CD4-positive, alpha-beta T cell treated with Interleukin-17A for 1 hour (primary cell): ENCODE results near the gene SLC39A7.
A peak's percentile ranks its signal among the peaks of the same experiment; 100 is the strongest.

ENCODE experiments used
- DNase-seq: peaks from one replicate; pipeline ENCODE4 v3.0.0-alpha.2; 2020

Gene SLC39A7

DNA sequence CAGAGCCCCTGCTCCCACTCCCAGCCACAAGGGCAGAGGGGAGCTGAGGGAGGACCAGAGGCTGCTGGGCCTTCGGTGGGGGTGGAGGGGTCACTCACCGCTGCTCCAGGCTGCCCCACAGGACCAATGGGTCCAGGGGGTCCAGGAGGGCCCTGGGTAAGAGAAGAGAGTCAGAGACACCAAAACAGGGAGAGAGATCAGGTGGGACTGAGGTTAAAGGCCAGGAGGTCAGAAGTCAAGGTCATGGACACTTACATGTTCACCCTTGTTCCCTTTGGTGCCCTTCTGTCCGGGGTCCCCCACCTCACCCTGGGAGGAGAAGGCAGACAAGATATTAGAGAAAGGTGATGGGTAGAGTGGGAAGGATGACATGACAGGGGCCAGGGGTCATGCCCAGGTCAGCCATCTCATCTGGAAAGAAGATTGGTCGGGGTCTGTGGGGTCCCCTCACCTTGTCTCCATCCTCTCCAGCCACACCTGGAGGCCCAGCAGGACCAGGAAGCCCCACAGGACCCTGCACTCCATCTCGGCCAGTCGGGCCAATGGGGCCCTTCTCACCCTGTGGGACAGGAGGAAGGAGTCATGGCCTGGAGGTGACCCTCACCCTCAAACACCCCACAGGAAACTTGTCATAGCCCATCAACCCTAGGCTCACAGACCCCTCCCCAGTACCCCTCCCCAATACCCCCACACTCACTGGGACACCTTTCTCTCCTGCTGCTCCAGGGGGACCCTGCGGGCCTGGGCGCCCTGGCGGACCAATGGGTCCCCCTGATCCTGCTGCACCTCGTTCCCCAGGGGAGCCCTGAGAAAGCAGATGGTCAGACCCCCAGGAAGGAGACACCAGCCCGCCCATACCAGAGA lies 29.4 kb upstream of the SLC39A7 start:
- DNase-seq: no peak

DNA sequence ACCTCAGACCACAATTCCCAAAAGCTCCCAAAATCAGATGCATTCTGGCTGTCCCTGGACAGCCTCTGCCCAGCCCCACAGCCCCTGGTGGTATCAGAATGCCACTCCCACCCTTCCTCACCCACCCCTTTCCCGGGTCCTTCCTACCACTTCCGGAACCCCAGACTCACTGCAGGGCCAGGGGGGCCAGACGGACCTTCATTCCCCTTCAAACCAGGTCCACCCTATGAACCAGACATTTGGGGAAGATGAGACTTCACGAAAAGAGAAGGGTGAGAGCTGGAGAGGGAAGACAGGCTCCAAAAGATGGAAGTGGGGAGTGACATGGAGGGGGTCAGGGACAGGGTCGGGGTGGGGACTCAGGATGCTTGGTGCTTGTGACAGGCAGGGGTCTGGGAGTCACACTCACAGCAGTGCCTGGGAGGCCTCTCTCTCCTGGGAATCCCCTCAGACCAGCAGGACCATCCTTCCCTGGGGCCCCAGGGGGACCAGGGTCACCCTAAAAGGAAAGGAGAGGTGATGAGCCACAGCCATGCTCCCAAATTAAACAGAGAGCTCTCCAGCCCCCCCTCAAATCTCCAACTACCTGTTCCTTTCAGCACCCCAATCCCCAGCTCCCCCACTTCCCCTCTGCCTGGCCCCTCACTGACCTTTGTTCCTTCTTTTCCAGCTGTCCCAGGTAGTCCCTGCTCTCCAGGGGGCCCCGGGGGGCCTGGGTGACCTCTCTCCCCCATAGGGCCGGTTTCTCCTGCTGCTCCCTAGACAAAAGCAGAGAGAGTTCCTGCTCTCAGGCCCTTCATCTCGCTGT lies 28.6 kb upstream of the SLC39A7 start:
- DNase-seq: no peak

DNA sequence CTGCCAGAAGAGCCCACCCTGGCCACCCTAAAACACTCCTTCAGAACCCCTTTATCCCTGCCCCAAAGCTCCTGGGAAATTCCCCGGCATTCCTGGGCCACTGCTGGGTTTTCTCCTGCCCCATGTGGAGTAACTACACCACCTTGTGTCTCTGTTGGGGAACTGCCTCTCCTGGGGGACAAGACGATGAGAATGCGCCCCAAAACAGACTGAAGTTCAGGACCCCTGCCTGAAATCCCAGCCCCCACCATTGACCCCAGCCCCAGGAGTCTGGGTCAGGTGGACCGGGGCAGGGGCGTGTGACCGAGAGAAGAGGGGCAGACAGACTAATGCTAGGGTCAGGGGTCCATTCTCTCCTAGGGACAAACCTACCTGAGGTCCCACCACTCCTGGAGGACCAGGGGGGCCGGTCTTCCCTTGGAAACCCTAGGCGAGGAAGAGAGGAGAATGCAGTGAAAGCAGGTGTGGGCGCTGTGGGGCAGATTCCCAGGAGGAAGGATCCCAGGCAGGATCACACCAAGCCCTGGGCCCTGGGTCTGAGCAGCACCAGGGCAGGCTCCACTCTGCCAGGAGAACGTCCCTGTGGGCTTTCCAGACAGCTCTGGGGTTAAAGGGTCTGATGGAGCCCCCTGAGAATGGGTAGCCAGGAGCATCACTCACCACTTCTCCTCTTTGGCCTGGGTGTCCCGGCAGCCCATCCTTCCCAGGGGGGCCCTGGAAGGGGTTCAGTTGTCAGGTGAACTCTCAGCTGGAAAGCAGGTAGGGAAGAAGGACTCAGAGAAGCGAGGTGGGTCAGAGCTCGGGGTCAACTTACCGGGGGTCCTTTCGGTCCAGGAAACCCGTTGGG lies 27.8 kb upstream of the SLC39A7 start:
- DNase-seq: peak; percentile 13

DNA sequence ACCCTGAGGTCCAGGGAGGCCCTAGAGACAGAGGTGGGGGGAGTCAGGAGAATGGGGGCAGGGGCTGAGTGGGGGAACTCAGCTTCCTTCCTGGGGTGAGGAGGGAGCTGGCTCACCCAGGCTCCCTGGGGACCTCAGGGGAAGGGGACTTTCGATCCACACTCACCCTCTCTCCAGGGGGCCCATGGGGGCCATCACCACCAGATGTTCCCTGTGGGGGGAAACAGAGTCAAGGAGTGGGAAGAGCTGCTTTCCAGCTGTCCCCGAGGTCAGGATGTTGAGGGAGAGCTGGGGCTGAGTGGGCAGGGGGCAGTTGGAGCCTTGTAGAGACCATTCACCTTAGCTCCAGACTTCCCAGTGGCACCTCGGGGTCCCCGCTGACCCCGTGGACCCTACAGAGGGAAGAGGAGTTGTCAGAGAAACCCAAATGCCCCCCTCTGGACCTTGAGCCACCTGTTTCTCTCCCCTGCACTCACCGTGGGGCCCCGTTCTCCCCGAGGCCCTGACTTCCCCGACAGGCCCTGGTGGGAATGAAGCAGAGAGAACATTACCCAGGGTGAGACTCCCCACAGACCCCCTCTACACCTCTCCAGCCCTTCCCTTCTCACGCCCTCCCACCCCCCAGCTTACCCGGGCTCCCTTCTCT lies 27.0 kb upstream of the SLC39A7 start:
- no peak for DNase-seq

DNA sequence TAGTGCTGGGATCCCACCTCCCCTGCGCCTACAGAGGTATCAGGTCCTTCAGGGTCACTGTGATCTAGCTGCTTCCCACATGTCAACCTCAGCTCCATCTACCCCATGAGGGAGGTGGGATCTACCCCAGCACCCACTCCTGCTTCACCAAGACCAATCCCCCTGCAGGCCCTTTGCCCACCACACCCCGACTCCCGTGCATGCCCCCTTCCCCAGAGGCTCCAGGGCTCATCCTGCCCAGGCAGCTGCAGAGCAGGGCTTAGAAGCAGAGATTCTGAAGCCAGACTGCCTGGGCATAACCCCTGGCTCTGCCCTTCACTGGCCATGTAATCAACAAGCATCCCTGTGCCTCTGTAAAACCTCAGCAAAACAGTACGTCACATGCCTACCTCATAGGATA lies 25.9 kb upstream of the SLC39A7 start:
- DNase-seq: no peak

DNA sequence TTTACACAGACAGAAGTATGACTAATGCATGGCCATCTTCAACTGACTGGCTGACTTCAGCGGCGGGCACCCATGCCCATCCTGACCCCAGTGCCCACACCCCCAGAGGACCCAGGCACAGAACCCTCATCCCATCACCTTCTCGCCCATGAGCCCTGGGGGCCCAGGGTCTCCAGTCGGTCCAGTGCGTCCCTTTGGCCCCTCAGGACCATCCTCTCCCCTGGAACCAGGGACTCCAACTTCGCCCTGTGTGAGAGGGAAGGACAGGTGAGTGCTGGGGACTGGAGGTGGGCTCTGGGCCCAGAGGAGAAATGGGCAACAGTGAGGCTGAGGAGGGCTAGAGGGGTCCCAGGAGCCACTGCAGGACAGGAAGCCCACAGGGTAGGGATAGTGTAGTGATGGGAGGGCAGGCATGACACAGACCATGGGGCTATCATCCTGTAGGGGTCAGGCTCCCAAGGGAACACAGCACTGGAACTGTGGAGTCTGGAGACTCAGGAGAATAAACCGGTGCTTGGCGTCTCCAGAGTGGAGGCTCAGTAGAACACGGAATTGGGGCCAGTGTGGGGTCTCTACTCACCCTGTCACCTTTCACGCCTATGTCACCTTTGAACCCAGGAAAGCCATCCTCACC lies 25.1 kb upstream of the SLC39A7 start:
- DNase-seq: no peak

DNA sequence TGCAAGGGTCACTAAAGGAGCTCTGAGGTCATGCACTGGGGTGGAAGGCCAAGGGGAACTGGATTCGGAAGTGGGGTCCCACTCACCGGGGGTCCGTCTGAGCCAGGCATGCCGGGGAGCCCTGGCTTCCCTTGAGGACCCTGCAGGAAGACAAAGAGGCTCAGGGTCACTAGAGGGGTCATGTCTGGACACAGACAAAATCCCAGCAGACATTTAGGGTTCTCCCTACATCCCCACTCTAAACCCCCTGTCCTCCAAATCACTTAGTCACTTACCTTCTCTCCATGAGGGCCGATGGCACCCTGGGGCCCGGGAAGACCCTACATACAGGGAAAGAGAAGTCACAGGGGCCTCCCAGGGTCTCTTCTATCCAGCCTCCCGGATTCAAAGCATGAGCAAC lies 23.8 kb upstream of the SLC39A7 start:
- no peak for DNase-seq

DNA sequence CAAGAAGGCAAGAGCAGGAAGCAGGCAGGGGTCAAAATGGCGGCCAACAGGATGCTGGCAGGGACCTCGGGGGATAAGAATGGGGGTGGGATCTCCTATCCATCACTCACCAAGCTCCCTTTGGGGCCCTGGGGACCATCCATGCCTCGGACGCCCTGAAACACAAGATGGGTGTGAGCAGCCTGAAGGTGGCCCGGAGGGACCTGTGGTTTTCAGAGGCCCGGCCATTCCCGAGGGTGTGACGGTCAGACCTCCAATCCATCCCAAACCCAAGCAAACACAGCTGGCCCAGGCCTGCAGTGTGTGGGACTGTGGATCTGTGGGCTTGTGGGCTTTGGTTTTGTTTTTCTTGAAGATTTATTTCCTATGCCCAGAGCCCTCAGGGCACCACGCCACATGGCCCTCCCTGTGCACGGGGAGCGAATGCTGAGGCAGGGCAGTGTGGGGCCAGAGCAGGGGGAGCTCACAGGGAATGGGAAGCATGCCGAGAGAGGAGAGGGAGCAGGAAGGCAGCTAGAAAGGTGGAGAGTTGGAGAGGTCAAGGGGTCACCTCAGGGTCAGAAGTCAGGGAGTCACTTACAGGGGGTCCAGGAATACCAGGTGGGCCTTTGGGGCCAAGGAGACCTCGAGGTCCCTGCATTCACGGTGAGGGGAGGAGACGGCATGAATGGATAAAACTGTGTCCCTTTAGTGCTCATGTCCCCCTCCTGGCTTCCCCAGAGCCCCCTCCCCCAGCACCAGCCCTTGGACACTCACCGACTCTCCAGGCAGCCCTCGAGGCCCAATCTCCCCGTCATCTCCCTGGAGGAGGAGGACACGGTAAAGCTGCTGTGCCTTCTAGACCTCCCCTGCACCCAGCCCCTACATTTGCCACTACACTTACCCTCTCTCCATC lies 22.9 kb upstream of the SLC39A7 start:
- no peak for DNase-seq

DNA sequence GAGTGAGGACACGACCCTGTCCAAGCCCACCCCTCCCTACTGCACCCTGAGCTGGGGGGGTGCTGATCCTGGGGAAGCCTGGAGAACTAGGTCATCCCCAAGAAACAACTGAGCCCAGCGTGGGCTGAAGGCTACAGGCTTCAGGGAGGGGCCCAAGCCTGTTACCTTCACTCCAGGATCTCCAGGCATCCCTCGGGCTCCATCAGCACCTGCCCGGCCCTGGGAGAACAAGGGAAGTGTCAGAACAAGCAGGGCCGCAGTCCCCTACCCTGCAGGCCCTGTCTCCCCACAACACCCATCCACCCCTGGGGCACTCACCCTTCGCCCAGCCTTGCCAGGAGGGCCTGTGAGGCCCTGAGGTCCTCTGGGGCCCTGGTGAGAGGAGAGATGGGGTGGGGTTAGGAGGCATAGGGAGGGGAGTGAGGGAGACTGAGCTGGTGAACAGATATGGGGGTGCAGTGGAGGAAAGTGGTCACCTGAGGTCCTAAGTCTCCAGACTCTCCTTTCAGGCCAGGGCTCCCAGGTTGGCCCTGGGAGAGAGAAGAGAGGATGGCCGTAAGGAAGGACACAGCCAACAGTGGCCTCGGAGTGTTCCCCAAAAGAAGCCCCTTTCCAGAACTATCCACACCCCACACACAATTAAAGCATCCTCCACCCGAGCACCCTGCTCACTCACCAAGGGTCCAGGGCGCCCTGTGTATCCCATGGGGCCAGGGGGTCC lies 21.8 kb upstream of the SLC39A7 start:
- DNase-seq: no peak

DNA sequence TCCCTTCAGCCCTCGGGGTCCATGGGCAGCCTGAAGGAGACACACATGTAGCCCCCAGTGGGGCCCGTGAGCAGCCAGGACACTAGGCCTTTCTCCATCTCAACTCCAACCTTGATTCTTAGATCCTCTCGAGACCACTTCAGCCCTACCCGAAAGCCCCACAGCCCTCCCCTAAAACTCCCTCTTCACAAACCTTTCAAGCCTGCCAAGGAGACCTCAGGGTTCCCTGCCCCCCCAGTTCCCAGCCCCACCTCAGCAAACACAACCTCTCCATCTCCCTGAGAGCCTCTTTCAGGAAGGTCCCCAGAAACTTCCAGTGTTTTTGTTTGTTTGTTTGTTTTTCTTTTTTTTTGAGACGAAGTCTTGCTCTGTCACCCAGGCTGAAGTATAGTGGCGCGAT lies 19.5 kb upstream of the SLC39A7 start:
- DNase-seq: no peak

DNA sequence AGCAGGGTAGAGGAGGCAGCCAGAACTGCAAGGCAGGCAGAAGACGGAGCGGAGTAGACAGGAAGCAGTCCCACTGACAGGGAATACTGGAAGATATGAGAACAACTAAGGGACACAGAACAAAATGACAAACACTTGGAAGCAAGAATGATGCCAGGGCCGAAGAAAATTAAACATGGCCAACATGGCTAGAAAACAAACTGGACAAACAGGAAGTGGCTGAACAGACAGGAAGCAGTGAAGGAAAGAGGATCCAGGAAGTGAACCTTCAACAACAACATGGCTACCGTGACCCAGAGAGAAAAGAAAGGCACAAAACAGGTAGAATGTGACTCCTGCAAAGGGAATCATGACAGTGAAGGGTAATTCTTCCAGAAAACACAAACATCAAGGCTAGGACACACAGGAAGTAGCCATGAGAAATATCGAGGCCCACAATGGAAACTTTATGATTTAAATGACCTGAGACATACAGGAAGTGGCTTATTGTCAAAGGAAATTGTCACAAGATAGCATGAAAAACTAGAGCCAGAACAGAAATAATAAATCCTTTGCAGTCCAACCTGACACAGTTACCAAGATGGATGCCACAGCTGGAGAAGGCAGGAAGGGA lies 17.5 kb upstream of the SLC39A7 start:
- DNase-seq: peak; percentile 36

DNA sequence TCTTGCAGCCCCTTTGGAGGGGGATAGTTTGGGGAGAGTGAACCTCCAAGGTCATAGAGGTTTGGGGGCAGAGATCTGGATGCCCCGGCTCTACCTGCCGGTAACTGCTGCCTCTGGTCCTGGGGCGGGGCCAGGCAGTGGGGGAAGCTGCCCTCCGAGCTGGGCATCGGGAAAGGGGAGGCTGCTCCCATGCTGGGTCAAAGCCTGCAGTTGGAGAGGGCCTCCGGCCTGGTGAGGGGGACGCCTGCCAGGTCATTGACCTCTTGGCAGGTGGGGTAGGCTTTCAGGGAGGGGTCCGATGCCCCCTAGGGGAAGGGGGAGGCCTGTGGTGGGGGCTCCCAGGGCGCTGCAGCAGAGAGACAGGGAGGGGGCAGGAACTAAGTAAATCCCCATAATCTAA lies 15.5 kb upstream of the SLC39A7 start:
- DNase-seq: no peak

DNA sequence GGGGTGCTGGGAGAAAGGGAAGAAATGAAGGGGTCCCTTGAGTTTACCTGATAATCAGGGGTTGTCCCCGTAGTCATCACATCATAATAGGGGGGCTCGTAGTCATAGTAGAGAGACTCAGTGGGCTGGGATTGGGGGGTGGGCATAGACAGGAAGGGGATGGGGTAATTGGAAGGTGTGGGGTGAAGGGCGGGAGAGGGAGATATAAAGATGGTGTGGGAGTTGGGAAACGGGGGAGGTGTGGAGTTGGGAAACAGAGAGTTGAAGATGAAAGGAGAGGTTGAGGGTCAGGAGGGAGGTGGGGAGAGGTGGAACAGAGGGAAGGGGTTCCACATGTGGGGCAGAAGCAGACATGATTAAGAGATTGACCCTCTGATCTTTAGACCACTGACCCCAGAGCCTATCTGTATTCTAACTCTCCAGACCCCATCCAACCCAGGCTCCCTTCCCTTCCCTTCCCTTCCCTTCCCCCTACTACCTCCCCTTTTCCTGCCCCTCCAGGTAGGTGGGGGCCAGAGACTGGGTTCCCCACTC lies 14.9 kb upstream of the SLC39A7 start:
- DNase-seq: no peak

DNA sequence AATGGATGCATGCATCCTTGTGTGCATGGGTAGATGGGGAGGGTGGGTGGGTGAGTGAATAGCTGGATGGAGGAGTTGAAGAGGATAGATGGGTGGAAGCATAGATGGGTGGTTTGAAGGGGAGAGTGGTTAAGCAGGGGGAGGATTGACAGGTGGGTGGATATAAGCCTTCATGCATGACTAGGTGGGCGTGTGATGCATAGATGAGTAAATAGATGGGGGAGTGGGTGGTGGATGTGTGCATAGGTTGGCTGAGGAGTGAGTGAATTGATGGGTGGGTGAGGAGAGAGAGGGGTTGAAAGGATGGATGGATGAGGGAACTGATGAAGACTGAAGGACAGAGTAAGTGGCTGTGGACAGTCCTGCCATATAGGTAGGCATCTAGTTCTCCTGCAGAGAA lies 12.9 kb upstream of the SLC39A7 start:
- DNase-seq: no peak

DNA sequence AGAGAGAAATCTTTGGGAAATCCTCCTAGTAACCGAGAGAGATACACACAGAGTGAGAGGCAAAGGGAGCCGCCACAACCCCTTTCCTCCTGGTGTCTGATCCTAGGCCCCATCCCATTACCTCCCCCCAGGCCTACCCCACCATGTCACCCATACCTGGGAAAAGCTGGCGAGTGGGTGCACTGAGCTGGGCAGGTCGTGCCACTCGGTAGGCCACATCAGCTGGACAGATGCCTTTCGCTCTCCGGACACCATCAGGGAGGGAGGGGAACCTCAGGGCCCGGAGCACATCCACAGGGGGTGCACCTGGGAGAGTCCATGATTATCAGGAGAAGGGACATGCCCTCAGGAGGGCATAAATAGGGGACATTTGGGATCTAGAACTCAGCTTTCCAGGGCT lies 11.5 kb upstream of the SLC39A7 start:
- DNase-seq: no peak

DNA sequence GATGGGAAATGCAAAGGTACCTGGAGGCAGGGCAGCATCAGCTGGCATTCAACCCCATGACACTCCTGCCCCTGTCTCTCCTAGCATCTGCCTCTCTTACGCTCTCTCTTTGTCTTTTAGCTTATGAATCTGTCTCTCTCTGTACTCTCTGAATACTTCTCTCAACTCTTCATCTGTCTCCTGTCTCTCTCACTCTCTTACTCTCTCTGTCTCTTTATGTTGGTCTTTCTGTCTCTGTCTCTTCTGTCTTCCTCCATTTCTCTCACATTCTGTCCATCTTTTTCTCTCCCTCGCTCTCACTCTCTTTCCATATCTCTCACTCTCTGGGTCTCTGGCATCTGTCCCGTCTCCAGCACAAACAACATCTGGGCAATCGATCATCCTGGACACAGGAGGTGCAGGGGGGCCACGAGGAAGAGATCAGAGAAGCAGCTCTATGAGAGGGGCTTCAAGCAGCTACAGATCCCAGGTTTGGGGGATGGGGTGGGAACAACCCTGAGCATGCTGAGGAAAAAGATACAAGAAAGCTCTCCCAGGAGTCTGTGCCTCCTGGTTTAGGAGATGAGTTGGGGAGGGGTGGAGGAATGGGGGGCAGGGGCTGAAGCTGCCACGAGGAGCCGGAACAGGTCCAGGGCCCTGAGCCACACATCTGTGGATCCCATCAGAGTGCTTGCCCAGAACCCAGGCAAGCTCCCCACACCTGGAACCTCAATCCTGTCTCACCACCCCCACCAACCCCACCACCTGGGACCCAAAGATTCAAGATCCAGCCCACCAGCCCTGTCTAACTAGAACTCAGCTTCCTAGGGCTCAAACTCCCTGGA lies 10.8 kb upstream of the SLC39A7 start:
- no peak for DNase-seq

DNA sequence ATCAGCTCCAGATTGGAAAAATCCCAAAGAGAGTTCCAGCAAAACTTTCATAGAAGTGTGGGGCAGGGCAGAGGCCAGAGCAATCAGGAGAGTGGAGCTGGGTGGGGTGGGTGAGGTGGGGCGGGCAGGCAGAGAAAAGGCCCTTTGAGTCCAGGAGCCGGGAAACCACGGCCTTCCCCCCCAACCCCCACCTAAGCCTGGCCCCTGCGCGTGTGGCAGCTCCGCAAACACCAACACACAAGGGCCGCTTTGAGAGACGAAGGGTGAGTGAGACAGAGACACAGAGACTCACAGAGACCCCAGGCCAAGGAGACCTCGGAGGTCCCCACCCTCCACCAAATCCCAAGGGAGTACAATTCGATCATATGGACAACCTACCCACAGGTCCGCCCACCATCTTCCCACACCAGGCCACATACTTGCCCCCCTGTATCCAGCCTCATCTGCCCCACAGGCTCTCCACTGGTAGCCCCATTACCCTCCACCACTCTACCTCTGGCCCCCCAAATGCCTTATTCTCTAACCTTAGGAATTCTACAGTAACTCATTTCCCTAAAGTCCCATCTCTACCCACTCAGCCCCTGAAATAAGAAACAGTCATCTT lies 10.1 kb upstream of the SLC39A7 start:
- DNase-seq: no peak

DNA sequence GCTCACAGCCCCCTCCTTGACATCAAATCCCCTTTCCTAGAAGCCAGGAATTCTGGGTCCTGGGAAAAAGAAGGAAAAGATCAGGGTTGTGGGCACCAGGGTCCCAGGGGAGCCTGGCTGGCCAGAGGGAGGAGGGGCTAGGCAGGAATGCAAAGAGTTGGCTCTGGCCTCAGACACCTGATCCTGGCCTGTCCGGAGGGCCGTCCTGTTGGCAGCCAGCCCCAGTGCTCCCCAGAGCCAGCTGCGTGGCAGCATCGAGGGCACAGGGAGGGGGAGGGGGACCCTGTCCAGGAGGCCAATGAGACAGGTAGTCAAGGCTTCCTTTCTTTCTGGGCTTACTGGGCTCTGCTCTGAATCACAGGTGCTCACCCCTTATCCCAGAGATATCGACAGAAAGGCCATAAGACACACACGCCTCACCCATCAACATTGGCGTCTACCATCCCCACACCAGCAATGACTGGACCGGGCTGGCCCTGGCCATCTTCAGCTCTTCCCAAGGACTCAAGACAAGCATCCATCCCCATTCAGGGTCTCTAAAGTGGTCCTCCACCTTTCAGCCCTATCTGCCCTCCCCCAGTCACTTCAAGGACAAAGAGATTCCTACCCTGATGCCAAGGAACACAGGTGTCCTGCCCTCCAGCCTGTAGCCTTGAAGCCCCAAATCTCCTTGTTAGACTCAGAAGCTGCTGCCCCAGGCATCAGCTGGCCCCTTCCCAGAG lies 9.1 kb upstream of the SLC39A7 start:
- DNase-seq: no peak
